GM19193 (cell line): ENCODE data around the gene WDR48.
A peak's percentile ranks its signal among the peaks of the same experiment; 100 is the strongest.

Source experiments
- POLR2A ChIP-seq: IDR thresholded peaks from 4 replicates; pipeline ENCODE4 v1.6.1; 2011; ENCODE audit not compliant: insufficient read depth, insufficient read length; ENCODE audit errors: extremely low read depth

WDR48 gene

GRCh38 chr3:39051649-39052561 lies at the start of gene WDR48, which contains the start of gene SCN11A:
Gene WDR48, plus strand, starts transcription at chr3:39052016. Its CDS starts 10 bp downstream, at chr3:39052026.
Gene SCN11A, minus strand, starts transcription at chr3:39051944. Its CDS starts 101,582 bp downstream, at chr3:38950362.
- peak; percentile 92 for TF ChIP-seq POLR2A

GRCh38 chr3:39005295-39005694 lies 46.5 kb upstream of the WDR48 start:
- no peak for TF ChIP-seq POLR2A

- no peak for TF ChIP-seq POLR2A
Observed at GRCh38 chr3:39011191-39011736, 40.6 kb upstream of the WDR48 start.

GRCh38 chr3:39013289-39013688 lies 38.5 kb upstream of the WDR48 start:
- no peak for TF ChIP-seq POLR2A

- TF ChIP-seq POLR2A = no peak
Observed at GRCh38 chr3:39013921-39014509, 37.8 kb upstream of the WDR48 start.

GRCh38 chr3:39015418-39015817 lies 36.4 kb upstream of the WDR48 start:
- TF ChIP-seq POLR2A = no peak

- no peak for TF ChIP-seq POLR2A
Observed at GRCh38 chr3:39019299-39019698, 32.5 kb upstream of the WDR48 start.

GRCh38 chr3:39021029-39021428 lies 30.8 kb upstream of the WDR48 start:
- no peak for TF ChIP-seq POLR2A

GRCh38 chr3:39021465-39022285 lies 30.1 kb upstream of the WDR48 start:
- TF ChIP-seq POLR2A = no peak

- no peak for TF ChIP-seq POLR2A
Observed at GRCh38 chr3:39022286-39022630, 29.6 kb upstream of the WDR48 start.

- no peak for TF ChIP-seq POLR2A
Observed at GRCh38 chr3:39024497-39024896, 27.3 kb upstream of the WDR48 start.

GRCh38 chr3:39025222-39025970 lies 26.4 kb upstream of the WDR48 start:
- TF ChIP-seq POLR2A = no peak

- TF ChIP-seq POLR2A = no peak
Observed at GRCh38 chr3:39028546-39028945, 23.3 kb upstream of the WDR48 start.

- TF ChIP-seq POLR2A = no peak
Observed at GRCh38 chr3:39029556-39029955, 22.3 kb upstream of the WDR48 start.
